SK-N-SH (cell line): Measurements from ENCODE around the gene PLLP. TPM values are rescaled to one million over a fixed set of nuclear protein-coding genes. Genes with fewer than 3 reads are reported as not detected.

ENCODE experiments used
- CTCF ChIA-PET: fragments of 300-600, 350-600 bp; formaldehyde crosslinking; extraction: SDS; loops from one replicate; lab custom pipeline; 2021; lab: Yijun Ruan, JAX
- POLR2A ChIA-PET: fragments of 350-600 bp; sonication (Branson Sonifier 250); formaldehyde crosslinking; extraction: SDS; loops from one replicate; lab custom pipeline; 2020; ENCODE audit warnings: antibody characterized with exemption, inconsistent platforms; lab: Yijun Ruan, JAX
- DNase-seq: peaks from one replicate; pipeline ENCODE4 v3.0.0; 2012
- H2AFZ ChIP-seq: fragments of 200-600 bp; sonication (generic); 2 replicates; pipeline ENCODE4 v1.8.1; 2016; ENCODE audit warnings: antibody characterized with exemption, mild to moderate bottlenecking, low read depth
- H3F3A ChIP-seq: fragments of 200-600 bp; sonication (generic); replicated peaks from 2 replicates; pipeline ENCODE3; 2016; ENCODE audit warnings: antibody characterized with exemption, mild to moderate bottlenecking; ENCODE audit not compliant: insufficient read depth
- H3K27ac ChIP-seq, 2 experiments: fragments of 200-500 bp in 1 of 2; fragments of 200-600 bp in 1 of 2; sonication (Bioruptor generic) in 1 of 2; sonication (generic), shearing (Covaris generic) in 1 of 2; 2 replicates each; pipeline versions ENCODE4 v1.5.1 to v1.6.1; 2014 to 2016; ENCODE audit warnings: low read depth in 2 of 2, inconsistent platforms in 1 of 2, low read length in 1 of 2, mild to moderate bottlenecking in 1 of 2, mixed read lengths in 1 of 2
- H3K27me3 ChIP-seq: fragments of 200-600 bp; sonication (generic), shearing (Covaris generic); 2 replicates; pipeline ENCODE4 v1.6.1; 2016; ENCODE audit warnings: mixed run types; ENCODE audit not compliant: insufficient read depth
- H3K36me3 ChIP-seq, 2 experiments: fragments of 200-500 bp in 1 of 2; fragments of 200-600 bp in 1 of 2; sonication (Bioruptor generic) in 1 of 2; sonication (generic) in 1 of 2; replicated peaks in 1 of 2; 2 replicates each; pipeline versions ENCODE3 to v1.5.1; 2014 to 2016; ENCODE audit warnings: low read length in 1 of 2, mild to moderate bottlenecking in 1 of 2; ENCODE audit not compliant: insufficient read depth in 2 of 2, control insufficient read depth in 1 of 2
- H3K4me1 ChIP-seq, 2 experiments: fragments of 200-500 bp in 1 of 2; fragments of 200-600 bp in 1 of 2; sonication (Bioruptor generic) in 1 of 2; sonication (generic), shearing (Covaris generic) in 1 of 2; 2 replicates each; pipeline versions ENCODE4 v1.5.1 to v1.6.1; 2014 to 2016; ENCODE audit warnings: low read depth in 1 of 2, low read length in 1 of 2, mixed run types in 1 of 2; ENCODE audit not compliant: insufficient read depth in 2 of 2, control insufficient read depth in 1 of 2
- H3K4me2 ChIP-seq: fragments of 200-600 bp; sonication (generic), shearing (Covaris generic); 2 replicates; pipeline ENCODE4 v1.6.1; 2017; ENCODE audit warnings: mixed run types
- H3K4me3 ChIP-seq, 2 experiments: fragments of 200-500 bp in 1 of 2; fragments of 200-600 bp in 1 of 2; sonication (Bioruptor generic) in 1 of 2; sonication (generic), shearing (Covaris generic) in 1 of 2; 2 replicates each; pipeline versions ENCODE4 v1.5.1 to v1.8.1; 2014 to 2016; ENCODE audit warnings: low read depth in 2 of 2, inconsistent platforms in 1 of 2, low read length in 1 of 2, mild to moderate bottlenecking in 1 of 2, mixed read lengths in 1 of 2, moderate library complexity in 1 of 2
- H3K79me2 ChIP-seq: fragments of 200-600 bp; sonication (generic); 2 replicates; pipeline ENCODE4 v1.8.1; 2017; ENCODE audit warnings: mild to moderate bottlenecking; ENCODE audit not compliant: insufficient read depth
- H3K9ac ChIP-seq: fragments of 200-600 bp; sonication (generic); 2 replicates; pipeline ENCODE4 v1.6.1; 2017; ENCODE audit warnings: mixed run types
- H3K9me2 ChIP-seq: fragments of 200-600 bp; sonication (generic); 2 replicates; pipeline ENCODE4 v1.6.1; 2017; ENCODE audit warnings: mixed run types
- H3K9me3 ChIP-seq: fragments of 200-600 bp; sonication (generic); 2 replicates; pipeline ENCODE4 v1.6.1; 2017; ENCODE audit warnings: mixed run types, mild to moderate bottlenecking, moderate library complexity
- H4K20me1 ChIP-seq: fragments of 200-600 bp; sonication (generic); 2 replicates; pipeline ENCODE4 v1.6.1; 2017; ENCODE audit warnings: mild to moderate bottlenecking, mixed run types; ENCODE audit not compliant: insufficient read depth
- CHD2 ChIP-seq: fragments of 150-350 bp; IDR thresholded peaks from 2 replicates; pipeline ENCODE4 v1.6.1; 2018; ENCODE audit warnings: low read length; ENCODE audit not compliant: partially characterized antibody
- FOXM1 ChIP-seq: IDR thresholded peaks from 2 replicates; pipeline ENCODE4 v1.4.0; 2012; ENCODE audit warnings: low read depth, mild to moderate bottlenecking
- JUND ChIP-seq: IDR thresholded peaks from 2 replicates; pipeline ENCODE4 v1.4.0; 2012
- MEF2A ChIP-seq: IDR thresholded peaks from 2 replicates; pipeline ENCODE4 v1.4.0; 2012; ENCODE audit warnings: low read depth, borderline replicate concordance
- MXI1 ChIP-seq: IDR thresholded peaks from 2 replicates; pipeline ENCODE4 v1.6.1; 2012; ENCODE audit warnings: mild to moderate bottlenecking, low read depth, low read length, improper control_type of control experiment
- POLR2AphosphoS5 ChIP-seq: IDR thresholded peaks from 2 replicates; pipeline ENCODE4 v1.6.1; 2012; ENCODE audit warnings: low read depth, low read length
- RFX5 ChIP-seq: IDR thresholded peaks from 2 replicates; pipeline ENCODE4 v1.6.1; 2012; ENCODE audit warnings: mild to moderate bottlenecking, improper control_type of control experiment, low read length
- RXRA ChIP-seq: IDR thresholded peaks from 2 replicates; pipeline ENCODE4 v1.4.0; 2012; ENCODE audit warnings: low read depth, mild to moderate bottlenecking, borderline replicate concordance
- SMC3 ChIP-seq: IDR thresholded peaks from 2 replicates; pipeline ENCODE4 v1.6.1; 2012; ENCODE audit warnings: low read depth, low read length, improper control_type of control experiment
- TCF12 ChIP-seq: IDR thresholded peaks from 2 replicates; pipeline ENCODE4 v1.4.0; 2012
- USF1 ChIP-seq: IDR thresholded peaks from 2 replicates; pipeline ENCODE4 v1.4.0; 2012; ENCODE audit warnings: low read depth, borderline replicate concordance
- WGBS: methylation state at CpG from one replicate; pipeline ENCODE4 v1.1.6; 2017; ENCODE audit warnings: low lambda C conversion rate; 5-methylcytosine and 5-hydroxymethylcytosine counted together
- polyA plus RNA-seq, 3 experiments: library from polyadenylated mRNA; depleted of rRNA; stranded (reverse); fragments of >200 nt; gene quantifications; 2 replicates each; pipeline ENCODE4 v1.2.3, GENCODE V29; 2012
- TF ChIP-seq, protein P1 (sequence below): IDR thresholded peaks from 2 replicates; pipeline ENCODE4 v1.4.0; 2012; ENCODE audit warnings: low read depth
- TF ChIP-seq, protein P2 (sequence below): fragments of 150-350 bp; IDR thresholded peaks from 2 replicates; pipeline ENCODE4 v1.6.1; 2016; ENCODE audit warnings: mild to moderate bottlenecking, low read depth, low read length
- TF ChIP-seq, protein P3 (sequence below): IDR thresholded peaks from 2 replicates; pipeline ENCODE4 v1.6.1; 2012; ENCODE audit warnings: mild to moderate bottlenecking, low read depth, low read length, moderate library complexity
- TF ChIP-seq, protein P4 (sequence below): fragments of 150-350 bp; IDR thresholded peaks from 2 replicates; pipeline ENCODE4 v1.6.1; 2017; ENCODE audit warnings: antibody characterized with exemption, low read length, low read depth, borderline replicate concordance

Gene PLLP
- polyA plus RNA-seq, 1 of the 3 experiments (the other 2 are of a cell fraction), result 1.3 TPM

DNA sequence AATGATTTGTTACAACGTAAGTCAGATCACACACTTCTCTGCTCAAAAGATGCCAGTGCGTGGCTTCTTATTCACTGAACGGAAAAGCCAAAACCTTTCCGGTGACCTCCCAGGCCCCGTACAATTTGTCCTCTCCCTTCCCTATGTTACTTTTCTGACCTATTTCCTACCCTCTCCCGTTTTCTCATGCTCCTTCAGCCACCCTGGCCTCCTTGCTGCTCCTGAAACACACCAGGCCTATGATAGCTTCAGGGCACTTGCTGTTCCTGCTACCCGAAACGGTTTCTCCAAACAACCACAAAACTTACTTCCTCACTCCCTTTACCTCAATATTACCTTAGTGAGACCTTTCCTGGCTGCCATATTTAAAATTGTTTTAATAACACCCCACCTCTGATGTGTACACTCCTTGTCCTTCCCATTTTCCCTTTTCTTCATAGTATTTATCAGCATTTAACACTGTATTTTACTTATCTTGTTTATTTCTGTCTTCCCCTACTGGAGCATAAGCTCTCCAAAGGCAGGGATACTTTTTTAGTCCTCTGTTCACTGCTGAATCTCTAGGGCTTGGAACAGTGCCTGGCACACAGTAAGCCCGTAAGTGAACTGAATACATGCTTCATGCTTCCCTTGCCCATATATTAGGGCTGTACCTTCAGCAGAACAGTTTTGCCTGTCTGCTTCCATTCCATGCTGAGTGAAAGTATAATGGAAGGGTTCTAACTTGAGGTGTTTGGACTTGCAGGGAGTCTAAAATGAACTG is 50.3 kb downstream of the PLLP start:
- H3K27me3 ChIP-seq, result no peaks in the 10 kb centered on the region
- 96% methylated on average over 9 of the region's 9 CpGs for WGBS
- no peaks in the 10 kb centered on the region for H3K9me2 ChIP-seq
- H3F3A ChIP-seq, result peaks cover 16% of the 10 kb centered on the region
- no peak overlapping the region for H2AFZ ChIP-seq
- no peaks in the 10 kb centered on the region for H4K20me1 ChIP-seq
- H3K4me2 ChIP-seq, result no peak overlapping the region
- H3K4me1 ChIP-seq, result no peaks in the 10 kb centered on the region; a peak in 1 of 4 replicates
- TF ChIP-seq RXRA (no peak), RFX5 (no peak), USF1 (no peak), SMC3 (no peak), MEF2A (no peak), JUND (no peak), POLR2AphosphoS5 (no peak), FOXM1 (no peak)
- TF ChIP-seq, protein P1, sequence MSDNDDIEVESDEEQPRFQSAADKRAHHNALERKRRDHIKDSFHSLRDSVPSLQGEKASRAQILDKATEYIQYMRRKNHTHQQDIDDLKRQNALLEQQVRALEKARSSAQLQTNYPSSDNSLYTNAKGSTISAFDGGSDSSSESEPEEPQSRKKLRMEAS, result no peak
- TF ChIP-seq, protein P2, sequence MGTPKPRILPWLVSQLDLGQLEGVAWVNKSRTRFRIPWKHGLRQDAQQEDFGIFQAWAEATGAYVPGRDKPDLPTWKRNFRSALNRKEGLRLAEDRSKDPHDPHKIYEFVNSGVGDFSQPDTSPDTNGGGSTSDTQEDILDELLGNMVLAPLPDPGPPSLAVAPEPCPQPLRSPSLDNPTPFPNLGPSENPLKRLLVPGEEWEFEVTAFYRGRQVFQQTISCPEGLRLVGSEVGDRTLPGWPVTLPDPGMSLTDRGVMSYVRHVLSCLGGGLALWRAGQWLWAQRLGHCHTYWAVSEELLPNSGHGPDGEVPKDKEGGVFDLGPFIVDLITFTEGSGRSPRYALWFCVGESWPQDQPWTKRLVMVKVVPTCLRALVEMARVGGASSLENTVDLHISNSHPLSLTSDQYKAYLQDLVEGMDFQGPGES, result no peak
- POLR2A ChIA-PET, result no interaction called here
- no peak for DNase-seq
- no peak overlapping the region for H3K4me3 ChIP-seq
- no peaks in the 10 kb centered on the region for H3K9me3 ChIP-seq
- H3K27ac ChIP-seq, result no peak overlapping the region
- CTCF ChIA-PET, result interaction anchor here (0.8 kb wide), 1 partner anchor 150 kb away, joined by 3 read pairs; no protein-coding TSS in a partner anchor
- no peaks in the 10 kb centered on the region for H3K79me2 ChIP-seq
- peaks cover 74 to 80% of the 10 kb centered on the region in 2 experiments for H3K36me3 ChIP-seq
- no peak overlapping the region for H3K9ac ChIP-seq

GRCh38 chr16:57231821-57232350 is 52.6 kb downstream of the PLLP start:
- 90% methylated on average over 3 of the region's 3 CpGs for WGBS
- H3K4me3 ChIP-seq, result no peak overlapping the region
- no peaks in the 10 kb centered on the region for H3K9me2 ChIP-seq
- DNase-seq, result no peak
- H3K9me3 ChIP-seq, result no peaks in the 10 kb centered on the region
- no peak overlapping the region for H3K9ac ChIP-seq
- no peak overlapping the region for H3K4me2 ChIP-seq
- POLR2A ChIA-PET, result interaction anchor here (0.5 to 0.7 kb wide), 2 partner anchors 13 to 108 kb away, joined by 3 read pairs; partner anchors contain the start of gene ARL2BP
- no peaks in the 10 kb centered on the region for H3K27me3 ChIP-seq
- peaks cover 4 to 15% of the 10 kb centered on the region in 2 experiments; a peak in 3 of 4 replicates for H3K4me1 ChIP-seq
- H3F3A ChIP-seq, result peaks cover 8% of the 10 kb centered on the region
- no peak overlapping the region for H3K27ac ChIP-seq
- no peaks in the 10 kb centered on the region for H4K20me1 ChIP-seq
- TF ChIP-seq, protein P1, result no peak
- TF ChIP-seq TCF12 (no peak), MXI1 (no peak), MEF2A (no peak), RXRA (no peak), CHD2 (no peak)
- TF ChIP-seq, protein P3, sequence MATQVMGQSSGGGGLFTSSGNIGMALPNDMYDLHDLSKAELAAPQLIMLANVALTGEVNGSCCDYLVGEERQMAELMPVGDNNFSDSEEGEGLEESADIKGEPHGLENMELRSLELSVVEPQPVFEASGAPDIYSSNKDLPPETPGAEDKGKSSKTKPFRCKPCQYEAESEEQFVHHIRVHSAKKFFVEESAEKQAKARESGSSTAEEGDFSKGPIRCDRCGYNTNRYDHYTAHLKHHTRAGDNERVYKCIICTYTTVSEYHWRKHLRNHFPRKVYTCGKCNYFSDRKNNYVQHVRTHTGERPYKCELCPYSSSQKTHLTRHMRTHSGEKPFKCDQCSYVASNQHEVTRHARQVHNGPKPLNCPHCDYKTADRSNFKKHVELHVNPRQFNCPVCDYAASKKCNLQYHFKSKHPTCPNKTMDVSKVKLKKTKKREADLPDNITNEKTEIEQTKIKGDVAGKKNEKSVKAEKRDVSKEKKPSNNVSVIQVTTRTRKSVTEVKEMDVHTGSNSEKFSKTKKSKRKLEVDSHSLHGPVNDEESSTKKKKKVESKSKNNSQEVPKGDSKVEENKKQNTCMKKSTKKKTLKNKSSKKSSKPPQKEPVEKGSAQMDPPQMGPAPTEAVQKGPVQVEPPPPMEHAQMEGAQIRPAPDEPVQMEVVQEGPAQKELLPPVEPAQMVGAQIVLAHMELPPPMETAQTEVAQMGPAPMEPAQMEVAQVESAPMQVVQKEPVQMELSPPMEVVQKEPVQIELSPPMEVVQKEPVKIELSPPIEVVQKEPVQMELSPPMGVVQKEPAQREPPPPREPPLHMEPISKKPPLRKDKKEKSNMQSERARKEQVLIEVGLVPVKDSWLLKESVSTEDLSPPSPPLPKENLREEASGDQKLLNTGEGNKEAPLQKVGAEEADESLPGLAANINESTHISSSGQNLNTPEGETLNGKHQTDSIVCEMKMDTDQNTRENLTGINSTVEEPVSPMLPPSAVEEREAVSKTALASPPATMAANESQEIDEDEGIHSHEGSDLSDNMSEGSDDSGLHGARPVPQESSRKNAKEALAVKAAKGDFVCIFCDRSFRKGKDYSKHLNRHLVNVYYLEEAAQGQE, result no peak
- TF ChIP-seq, protein P4, sequence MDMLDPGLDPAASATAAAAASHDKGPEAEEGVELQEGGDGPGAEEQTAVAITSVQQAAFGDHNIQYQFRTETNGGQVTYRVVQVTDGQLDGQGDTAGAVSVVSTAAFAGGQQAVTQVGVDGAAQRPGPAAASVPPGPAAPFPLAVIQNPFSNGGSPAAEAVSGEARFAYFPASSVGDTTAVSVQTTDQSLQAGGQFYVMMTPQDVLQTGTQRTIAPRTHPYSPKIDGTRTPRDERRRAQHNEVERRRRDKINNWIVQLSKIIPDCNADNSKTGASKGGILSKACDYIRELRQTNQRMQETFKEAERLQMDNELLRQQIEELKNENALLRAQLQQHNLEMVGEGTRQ, result no peak
- CTCF ChIA-PET, result interaction anchor here (0.7 to 1.0 kb wide), 2 partner anchors 28 to 147 kb away, joined by 3 read pairs; no protein-coding TSS in a partner anchor
- no peak overlapping the region for H2AFZ ChIP-seq
- peaks cover 63 to 81% of the 10 kb centered on the region in 2 experiments for H3K36me3 ChIP-seq
- no peaks in the 10 kb centered on the region for H3K79me2 ChIP-seq
